ENCODE data around the gene LTBR. TPM values are rescaled to one million over a fixed set of nuclear protein-coding genes. Genes with fewer than 3 reads are reported as not detected.
"Not testable (repeated sequence)": the region's sequence is repeated elsewhere in the genome, so short reads cannot be mapped to it uniquely, and the experiment has no call there.

The LTBR gene
- total RNA-seq, 1 donor from 2014 or later: 1.7 TPM

GRCh38 chr12:6424866-6425265, 40.9 kb downstream of the LTBR start:
- peaks cover 8% of the 10 kb centered on the region for H3K4me1 Mint-ChIP-seq
- H3K4me3 Mint-ChIP-seq: no peak overlapping the region
- H3K27ac Mint-ChIP-seq (ENCODE audit: unreplicated experiment): no peak overlapping the region
- H3K9me3 Mint-ChIP-seq: peaks cover 3% of the 10 kb centered on the region
- peaks cover 3% of the 10 kb centered on the region for H3K27me3 Mint-ChIP-seq (ENCODE audit: low read depth)
- no peak for TF ChIP-seq CTCF (conservative IDR thresholded peaks at IDR 0.05)
- DNase-seq (ENCODE audit: low read depth, low spot score): no peak
- no peaks in the 10 kb centered on the region for H3K36me3 Mint-ChIP-seq (ENCODE audit: low read depth)

DNA sequence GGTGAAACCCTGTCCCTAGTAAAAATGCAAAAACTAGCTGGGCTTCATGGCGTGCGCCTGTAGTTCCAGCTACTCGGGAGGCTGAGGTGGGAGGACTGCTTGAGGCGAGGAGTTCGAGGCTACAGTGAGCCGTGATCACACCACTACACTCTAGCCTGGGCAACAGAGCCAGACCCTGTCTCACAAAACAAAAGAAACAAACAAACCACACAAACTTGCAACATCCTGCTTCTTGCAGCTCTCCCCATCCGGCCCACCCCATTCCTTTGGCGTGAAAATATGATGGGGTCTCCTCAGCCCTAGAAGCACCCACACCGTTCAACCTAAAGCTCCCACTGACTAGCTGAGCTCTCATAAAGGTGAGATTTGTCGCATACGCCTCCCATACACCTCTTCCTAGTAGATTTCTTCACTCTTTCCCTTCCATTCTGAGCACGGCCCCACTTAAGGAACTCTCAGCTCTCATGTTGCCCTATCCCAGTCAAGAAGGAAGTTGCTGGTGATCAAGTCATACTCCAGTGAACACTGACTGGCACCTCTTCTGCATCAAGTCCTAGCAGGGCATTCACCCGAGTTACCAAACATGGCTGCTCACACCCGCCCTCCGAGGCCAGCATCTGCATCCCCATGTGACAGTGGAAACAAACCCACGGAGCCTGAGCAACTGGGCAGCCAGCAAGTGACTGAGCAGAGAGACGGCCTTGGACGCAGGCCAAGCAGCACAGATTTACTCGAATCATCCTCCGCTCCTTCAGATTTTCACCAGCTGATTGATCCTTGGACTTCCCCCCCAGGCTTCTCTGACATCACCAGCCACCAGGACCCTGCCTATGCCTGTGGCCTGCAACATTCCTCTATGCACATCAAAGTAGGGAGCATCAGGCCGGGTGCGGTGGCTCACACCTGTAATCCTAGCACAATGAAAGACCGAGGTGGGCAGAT, 41.9 kb downstream of the LTBR start:
- no peak for TF ChIP-seq CTCF (conservative IDR thresholded peaks at IDR 0.05)
- DNase-seq (ENCODE audit: low read depth, low spot score): no peak
- H3K36me3 Mint-ChIP-seq (ENCODE audit: low read depth): no peaks in the 10 kb centered on the region
- peaks cover 16% of the 10 kb centered on the region for H3K4me1 Mint-ChIP-seq
- H3K27ac Mint-ChIP-seq (ENCODE audit: unreplicated experiment): no peak overlapping the region
- H3K27me3 Mint-ChIP-seq (ENCODE audit: low read depth): peaks cover 3% of the 10 kb centered on the region
- peaks cover 3% of the 10 kb centered on the region for H3K9me3 Mint-ChIP-seq
- no peak overlapping the region for H3K4me3 Mint-ChIP-seq

DNA sequence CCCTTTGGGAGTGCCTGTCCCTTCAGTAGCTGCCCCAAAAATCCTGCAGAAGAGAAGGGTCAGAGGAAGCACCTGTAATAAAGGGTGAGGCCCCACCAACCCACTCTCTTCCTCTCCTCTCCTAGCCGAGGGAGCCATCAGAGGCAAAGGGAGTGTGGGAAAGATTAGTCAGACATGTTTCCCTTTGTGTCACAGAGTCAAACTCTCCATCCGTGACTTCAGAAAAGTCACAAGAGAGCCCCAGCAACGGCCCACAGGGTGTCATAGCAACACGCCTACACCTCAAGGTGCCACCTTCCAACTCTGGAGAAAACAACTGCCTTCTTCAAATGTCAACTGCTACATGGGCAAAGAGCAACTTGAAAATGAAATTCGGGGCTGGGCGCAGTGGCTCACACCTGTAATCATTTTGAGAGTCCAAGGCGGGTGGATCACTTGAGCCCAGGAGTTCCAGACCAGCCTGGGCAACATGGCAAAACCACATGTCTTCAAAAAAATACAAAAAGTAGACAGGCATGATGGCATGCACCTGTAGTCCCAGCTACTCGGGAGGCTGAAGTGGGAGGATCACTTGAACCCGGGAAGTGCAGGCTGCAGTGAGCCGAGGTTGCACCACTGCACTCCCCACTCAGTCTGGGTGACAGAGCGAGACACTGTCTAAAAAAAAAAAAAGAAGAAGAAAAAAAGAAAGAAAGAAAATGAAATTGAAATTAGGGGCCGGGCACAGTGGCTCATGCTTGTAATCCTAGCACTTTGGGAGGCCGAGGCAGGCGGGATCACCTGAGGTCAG, 43.1 kb downstream of the LTBR start:
- no peak for TF ChIP-seq CTCF (conservative IDR thresholded peaks at IDR 0.05)
- Mint-ChIP-seq H3K27ac (ENCODE audit: unreplicated experiment) (no peak overlapping the region), H3K27me3 (ENCODE audit: low read depth) (peaks cover 3% of the 10 kb centered on the region), H3K9me3 (peaks cover 3% of the 10 kb centered on the region), H3K4me1 (peaks cover 19% of the 10 kb centered on the region), H3K4me3 (no peak overlapping the region), H3K36me3 (ENCODE audit: low read depth) (no peaks in the 10 kb centered on the region)
- DNase-seq (ENCODE audit: low read depth, low spot score): no peak

- peaks cover 19% of the 10 kb centered on the region for H3K4me1 Mint-ChIP-seq
- not testable (repeated sequence) for H3K4me3 Mint-ChIP-seq; H3K36me3 Mint-ChIP-seq (ENCODE audit: low read depth); DNase-seq (ENCODE audit: low read depth, low spot score); H3K9me3 Mint-ChIP-seq; H3K27me3 Mint-ChIP-seq (ENCODE audit: low read depth); H3K27ac Mint-ChIP-seq (ENCODE audit: unreplicated experiment)
Measured at GRCh38 chr12:6427796-6428195, 43.8 kb downstream of the LTBR start.

DNA sequence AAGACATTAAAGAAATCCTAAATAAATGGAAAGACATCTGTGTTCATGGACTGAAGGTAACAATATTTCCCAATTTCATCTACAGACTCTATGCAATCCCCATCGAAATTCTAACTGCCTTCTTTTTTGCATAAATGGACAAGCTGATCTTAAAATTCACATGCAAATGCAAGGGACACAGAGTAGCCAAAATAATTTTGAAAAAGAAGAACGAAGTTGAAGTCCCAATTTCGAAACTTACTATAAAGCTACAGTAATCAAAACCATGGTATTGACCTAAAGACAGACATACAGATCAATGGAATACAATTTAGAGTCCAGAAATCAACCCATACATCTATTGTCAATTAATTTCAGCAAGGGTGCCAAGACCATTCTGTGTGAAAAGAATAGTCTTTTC, 44.4 kb downstream of the LTBR start:
- H3K27ac Mint-ChIP-seq (ENCODE audit: unreplicated experiment): no peak overlapping the region
- TF ChIP-seq CTCF (conservative IDR thresholded peaks at IDR 0.05): no peak
- no peaks in the 10 kb centered on the region for H3K36me3 Mint-ChIP-seq (ENCODE audit: low read depth)
- peaks cover 18% of the 10 kb centered on the region for H3K4me1 Mint-ChIP-seq
- no peak for DNase-seq (ENCODE audit: low read depth, low spot score)
- no peak overlapping the region for H3K4me3 Mint-ChIP-seq
- H3K27me3 Mint-ChIP-seq (ENCODE audit: low read depth): peaks cover 3% of the 10 kb centered on the region
- H3K9me3 Mint-ChIP-seq: peaks cover 3% of the 10 kb centered on the region
